Gastroesophageal sphincter (tissue), 3 donors: Measurements from ENCODE around the gene REN.

Experiments used
- POLR2A ChIP-seq, 2 donors: fragments of 450-650 bp; IDR thresholded peaks; one replicate each; pipeline ENCODE4 v1.6.1; 2017; ENCODE audit warnings: antibody characterized with exemption in 2 of 2, mild to moderate bottlenecking in 2 of 2, moderate library complexity in 1 of 2
- TF ChIP-seq, protein P1 (sequence below), 4 experiments: fragments of 200-600 bp in 2 of 4; fragments of 450-650 bp in 2 of 4; sonication (generic) in 1 of 4; IDR thresholded peaks; one replicate each; pipeline ENCODE4 v1.5.1; 2017 to 2019; ENCODE audit warnings: antibody characterized with exemption in 4 of 4, mild to moderate bottlenecking in 2 of 4, moderate library complexity in 2 of 4

- TF ChIP-seq, protein P1, sequence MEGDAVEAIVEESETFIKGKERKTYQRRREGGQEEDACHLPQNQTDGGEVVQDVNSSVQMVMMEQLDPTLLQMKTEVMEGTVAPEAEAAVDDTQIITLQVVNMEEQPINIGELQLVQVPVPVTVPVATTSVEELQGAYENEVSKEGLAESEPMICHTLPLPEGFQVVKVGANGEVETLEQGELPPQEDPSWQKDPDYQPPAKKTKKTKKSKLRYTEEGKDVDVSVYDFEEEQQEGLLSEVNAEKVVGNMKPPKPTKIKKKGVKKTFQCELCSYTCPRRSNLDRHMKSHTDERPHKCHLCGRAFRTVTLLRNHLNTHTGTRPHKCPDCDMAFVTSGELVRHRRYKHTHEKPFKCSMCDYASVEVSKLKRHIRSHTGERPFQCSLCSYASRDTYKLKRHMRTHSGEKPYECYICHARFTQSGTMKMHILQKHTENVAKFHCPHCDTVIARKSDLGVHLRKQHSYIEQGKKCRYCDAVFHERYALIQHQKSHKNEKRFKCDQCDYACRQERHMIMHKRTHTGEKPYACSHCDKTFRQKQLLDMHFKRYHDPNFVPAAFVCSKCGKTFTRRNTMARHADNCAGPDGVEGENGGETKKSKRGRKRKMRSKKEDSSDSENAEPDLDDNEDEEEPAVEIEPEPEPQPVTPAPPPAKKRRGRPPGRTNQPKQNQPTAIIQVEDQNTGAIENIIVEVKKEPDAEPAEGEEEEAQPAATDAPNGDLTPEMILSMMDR (IDR thresholded peaks at IDR 0.05) = no peak
- TF ChIP-seq POLR2A (IDR thresholded peaks at IDR 0.05) = no peak
Measured at GRCh38 chr1:204204944-204205343, 38.8 kb upstream of the REN start.
